Parathyroid adenoma (tissue), 2 donors: Measurements from ENCODE around the gene DNAI2.

Experiments
- H2AFZ ChIP-seq: fragments of 300-600 bp; sonication (generic); one replicate; pipeline ENCODE4 v1.7.0; 2017; ENCODE audit warnings: antibody characterized with exemption, mild to moderate bottlenecking
- H3K27ac ChIP-seq: fragments of 300-600 bp; sonication (generic); one replicate; pipeline ENCODE4 v1.7.0; 2017
- H3K27me3 ChIP-seq: fragments of 300-600 bp; sonication (generic); one replicate; pipeline ENCODE4 v1.7.0; 2017; ENCODE audit warnings: low read length; ENCODE audit not compliant: control insufficient read depth, insufficient read depth
- H3K36me3 ChIP-seq: fragments of 300-600 bp; sonication (generic); one replicate; pipeline ENCODE4 v1.7.0; 2017; ENCODE audit warnings: low read length; ENCODE audit not compliant: control insufficient read depth, insufficient read depth
- H3K4me1 ChIP-seq: fragments of 300-600 bp; sonication (generic); one replicate; pipeline ENCODE4 v1.7.0; 2017; ENCODE audit warnings: control low read depth
- H3K4me2 ChIP-seq: fragments of 300-600 bp; sonication (generic); one replicate; pipeline ENCODE4 v1.7.0; 2017; ENCODE audit warnings: low read length
- H3K4me3 ChIP-seq: fragments of 300-600 bp; sonication (generic); one replicate; pipeline ENCODE4 v1.7.0; 2017; ENCODE audit warnings: low read depth, low read length
- H3K79me2 ChIP-seq: fragments of 300-600 bp; sonication (generic); one replicate; pipeline ENCODE4 v1.7.0; 2017; ENCODE audit warnings: control low read depth
- H3K9ac ChIP-seq: fragments of 300-600 bp; sonication (generic); one replicate; pipeline ENCODE4 v1.7.0; 2017; ENCODE audit warnings: mild to moderate bottlenecking
- H3K9me3 ChIP-seq: fragments of 300-600 bp; sonication (generic); one replicate; pipeline ENCODE4 v1.7.0; 2017; ENCODE audit warnings: low read length; ENCODE audit not compliant: control insufficient read depth
- TF ChIP-seq, protein P1 (sequence below): fragments of 300-600 bp; sonication (generic); IDR thresholded peaks from one replicate; pipeline ENCODE4 v1.7.0; 2017; ENCODE audit warnings: antibody characterized with exemption, mild to moderate bottlenecking
- donor health status: primary hyperparathyroidism.

The DNAI2 gene

GRCh38 chr17:74356646-74357465, 82.8 kb downstream of the DNAI2 start:
- H3K4me1 ChIP-seq: no peaks in the 10 kb centered on the region
- peak overlapping the region; percentile 73 for H2AFZ ChIP-seq
- TF ChIP-seq, protein P1, sequence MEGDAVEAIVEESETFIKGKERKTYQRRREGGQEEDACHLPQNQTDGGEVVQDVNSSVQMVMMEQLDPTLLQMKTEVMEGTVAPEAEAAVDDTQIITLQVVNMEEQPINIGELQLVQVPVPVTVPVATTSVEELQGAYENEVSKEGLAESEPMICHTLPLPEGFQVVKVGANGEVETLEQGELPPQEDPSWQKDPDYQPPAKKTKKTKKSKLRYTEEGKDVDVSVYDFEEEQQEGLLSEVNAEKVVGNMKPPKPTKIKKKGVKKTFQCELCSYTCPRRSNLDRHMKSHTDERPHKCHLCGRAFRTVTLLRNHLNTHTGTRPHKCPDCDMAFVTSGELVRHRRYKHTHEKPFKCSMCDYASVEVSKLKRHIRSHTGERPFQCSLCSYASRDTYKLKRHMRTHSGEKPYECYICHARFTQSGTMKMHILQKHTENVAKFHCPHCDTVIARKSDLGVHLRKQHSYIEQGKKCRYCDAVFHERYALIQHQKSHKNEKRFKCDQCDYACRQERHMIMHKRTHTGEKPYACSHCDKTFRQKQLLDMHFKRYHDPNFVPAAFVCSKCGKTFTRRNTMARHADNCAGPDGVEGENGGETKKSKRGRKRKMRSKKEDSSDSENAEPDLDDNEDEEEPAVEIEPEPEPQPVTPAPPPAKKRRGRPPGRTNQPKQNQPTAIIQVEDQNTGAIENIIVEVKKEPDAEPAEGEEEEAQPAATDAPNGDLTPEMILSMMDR: no peak
- H3K79me2 ChIP-seq: no peaks in the 10 kb centered on the region
- peak overlapping the region; percentile 62 for H3K4me2 ChIP-seq
- H3K27me3 ChIP-seq: no peaks in the 10 kb centered on the region
- peak overlapping the region; percentile 5 for H3K4me3 ChIP-seq
- H3K9me3 ChIP-seq: no peaks in the 10 kb centered on the region
- no peak overlapping the region for H3K9ac ChIP-seq
- no peak overlapping the region for H3K27ac ChIP-seq
- no peaks in the 10 kb centered on the region for H3K36me3 ChIP-seq

DNA sequence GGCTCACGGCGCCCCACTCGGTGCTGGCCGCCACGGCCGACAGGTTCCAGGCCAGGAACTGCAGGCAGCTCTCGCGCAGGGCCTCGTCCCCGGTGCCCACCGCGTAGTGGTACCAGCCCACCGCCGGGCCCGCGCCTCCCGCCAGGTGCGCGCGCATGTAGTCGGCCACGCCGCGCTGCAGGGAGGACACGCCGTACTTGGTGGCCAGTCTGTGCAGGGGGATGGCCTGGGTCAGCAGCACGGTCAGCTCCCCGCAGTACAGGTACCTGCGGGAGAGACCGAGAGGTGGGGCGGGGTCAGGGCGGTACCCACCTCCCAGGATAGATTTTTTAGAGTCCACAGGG, 83.4 kb downstream of the DNAI2 start:
- TF ChIP-seq, protein P1: no peak
- Histone ChIP-seq H3K9ac (no peak overlapping the region), H3K27me3 (no peaks in the 10 kb centered on the region), H3K27ac (no peak overlapping the region), H3K4me3 (peak overlapping the region; percentile 5), H3K4me2 (peak overlapping the region; percentile 62), H2AFZ (peak overlapping the region; percentile 73), H3K36me3 (no peaks in the 10 kb centered on the region), H3K4me1 (no peaks in the 10 kb centered on the region), H3K79me2 (no peaks in the 10 kb centered on the region), H3K9me3 (no peaks in the 10 kb centered on the region)

DNA sequence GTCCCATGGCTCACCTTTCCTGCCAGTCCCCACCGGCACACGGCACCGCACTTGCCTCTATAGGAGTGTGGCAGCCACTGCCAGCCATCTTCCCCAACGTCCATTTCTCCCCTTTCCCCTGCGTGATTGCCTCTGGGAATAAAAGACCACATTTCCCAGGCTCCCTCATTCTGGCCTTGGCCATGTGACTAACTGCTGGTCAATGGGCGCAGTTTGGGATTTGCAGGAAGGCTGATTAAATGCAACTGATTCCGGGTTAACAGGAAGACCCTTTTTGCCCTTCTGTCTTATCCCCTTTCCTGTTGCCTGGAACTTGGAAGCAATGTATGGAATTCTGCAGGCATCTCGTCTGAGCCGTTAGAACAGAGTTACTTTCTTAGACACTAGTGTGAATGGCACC, 84.7 kb downstream of the DNAI2 start:
- Histone ChIP-seq H3K79me2 (no peaks in the 10 kb centered on the region), H3K4me3 (no peak overlapping the region), H3K27ac (no peak overlapping the region), H3K36me3 (no peaks in the 10 kb centered on the region), H3K9me3 (no peaks in the 10 kb centered on the region), H3K4me1 (no peaks in the 10 kb centered on the region), H2AFZ (no peak overlapping the region), H3K4me2 (no peak overlapping the region), H3K27me3 (no peaks in the 10 kb centered on the region), H3K9ac (no peak overlapping the region)
- TF ChIP-seq, protein P1: no peak

DNA sequence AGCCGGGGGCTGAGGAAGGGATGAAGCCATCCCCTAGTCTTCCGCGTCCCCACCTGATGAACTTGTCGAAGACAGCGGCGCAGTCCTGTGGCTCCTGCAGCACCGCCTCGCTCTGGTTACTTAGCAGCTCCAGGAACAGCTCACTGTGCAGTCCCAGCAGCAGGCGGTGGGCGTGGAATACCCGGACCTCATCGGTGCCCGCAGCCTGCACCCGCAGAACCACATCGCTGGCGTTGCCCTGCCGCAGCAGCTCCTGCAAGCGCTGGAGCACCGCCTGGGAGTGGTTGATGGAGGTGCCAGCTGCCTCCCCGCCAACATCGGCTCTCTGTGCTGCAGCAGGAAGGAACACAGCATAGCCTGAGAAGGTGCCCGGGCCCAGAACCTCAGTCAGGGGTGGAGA, 85.9 kb downstream of the DNAI2 start:
- no peaks in the 10 kb centered on the region for H3K79me2 ChIP-seq
- TF ChIP-seq, protein P1: no peak
- no peak overlapping the region for H3K27ac ChIP-seq
- no peaks in the 10 kb centered on the region for H3K36me3 ChIP-seq
- H3K4me3 ChIP-seq: no peak overlapping the region
- no peak overlapping the region for H2AFZ ChIP-seq
- H3K9ac ChIP-seq: no peak overlapping the region
- no peaks in the 10 kb centered on the region for H3K4me1 ChIP-seq
- no peaks in the 10 kb centered on the region for H3K27me3 ChIP-seq
- H3K9me3 ChIP-seq: no peaks in the 10 kb centered on the region
- H3K4me2 ChIP-seq: no peak overlapping the region

GRCh38 chr17:74360899-74361229, 86.8 kb downstream of the DNAI2 start:
- Histone ChIP-seq H3K27me3 (no peaks in the 10 kb centered on the region), H3K9ac (no peak overlapping the region), H3K4me3 (no peak overlapping the region), H3K4me2 (no peak overlapping the region), H3K4me1 (no peaks in the 10 kb centered on the region), H3K36me3 (no peaks in the 10 kb centered on the region), H2AFZ (no peak overlapping the region), H3K27ac (no peak overlapping the region), H3K79me2 (no peaks in the 10 kb centered on the region), H3K9me3 (no peaks in the 10 kb centered on the region)
- TF ChIP-seq, protein P1: no peak
